NT2/D1 (cell line): ENCODE data around the gene OCIAD1.
"Not testable (repeated sequence)": the region's sequence is repeated elsewhere in the genome, so short reads cannot be mapped to it uniquely, and the experiment has no call there.

ENCODE experiments used
- YY1 ChIP-seq: IDR thresholded peaks from 2 replicates; pipeline ENCODE4 v1.6.1; 2011; ENCODE audit not compliant: insufficient read length, insufficient read depth
- ZNF274 ChIP-seq: IDR thresholded peaks from 2 replicates; pipeline ENCODE4 v1.6.1; 2011; ENCODE audit warnings: mild to moderate bottlenecking, low read depth, low read length

- TF ChIP-seq YY1, ZNF274: not testable (repeated sequence)
Measured at GRCh38 chr4:48881646-48882045, 50.8 kb downstream of the OCIAD1 start.
